Measurements from ENCODE around the gene SON. TPM values are rescaled to one million over a fixed set of nuclear protein-coding genes. Genes with fewer than 3 reads are reported as not detected.

The SON gene
- total RNA-seq, 2 experiments from 2014 or later = 420 to 438 TPM

- no peak overlapping the region for H3K4me3 ChIP-seq (ENCODE audit: low read length)
- no peaks in the 10 kb centered on the region for H3K9me3 ChIP-seq (ENCODE audit: control insufficient read depth in 1 of 2, insufficient read depth in 1 of 2, low read length in 2 of 2)
- ATAC-seq (ENCODE audit: poor library complexity) (no peak), DNase-seq (no peak)
- no peaks in the 10 kb centered on the region for H3K4me1 ChIP-seq (ENCODE audit: insufficient read depth, low read length)
- no peaks in the 10 kb centered on the region for H3K27me3 ChIP-seq (ENCODE audit: control insufficient read depth in 1 of 2, insufficient read depth in 2 of 2, low read length in 2 of 2)
- Mint-ChIP-seq H3K4me1 (ENCODE audit: low read depth) (peaks cover 42% of the 10 kb centered on the region), H3K27ac (peak overlapping the region; percentile 59), H3K36me3 (ENCODE audit: low read depth) (peaks cover 70% of the 10 kb centered on the region), H3K4me3 (no peak overlapping the region), H3K9me3 (no peaks in the 10 kb centered on the region), H3K27me3 (no peaks in the 10 kb centered on the region)
- POLR2A ChIA-PET = interaction anchor here (0.8 to 1.0 kb wide), 6 partner anchors 12 to 39 kb away, joined by 3 to 4 read pairs (median 3); partner anchors contain the start of genes GART and SON
- TF ChIP-seq CTCF (IDR thresholded peaks at IDR 0.05) = no peak
- intact Hi-C loops (cut with DNase I, micrococcal nuclease) = no loop called here
- CTCF ChIA-PET = interaction anchor here (0.9 to 1.7 kb wide), 3 partner anchors 22 to 39 kb away, joined by 3 to 4 read pairs (median 4); partner anchors contain the start of gene DONSON
- peaks cover 68% of the 10 kb centered on the region for H3K36me3 ChIP-seq (ENCODE audit: insufficient read depth, low read length)
- H3K27ac ChIP-seq (ENCODE audit: low read depth in 1 of 2, low read length in 2 of 2) = no peak overlapping the region
Observed at GRCh38 chr21:33566514-33566913, 23.7 kb downstream of the SON start.

GRCh38 chr21:33567914-33568313 is 25.1 kb downstream of the SON start:
- H3K4me1 Mint-ChIP-seq (ENCODE audit: low read depth) = peaks cover 40% of the 10 kb centered on the region
- POLR2A ChIA-PET = interaction anchor here (1.3 to 1.5 kb wide), 2 partner anchors 21 to 38 kb away, joined by 3 to 4 read pairs; partner anchors contain the start of gene DONSON
- peaks cover 72% of the 10 kb centered on the region for H3K36me3 Mint-ChIP-seq (ENCODE audit: low read depth)
- H3K27me3 ChIP-seq (ENCODE audit: control insufficient read depth in 1 of 2, insufficient read depth in 2 of 2, low read length in 2 of 2) = no peaks in the 10 kb centered on the region
- CTCF ChIA-PET = no interaction called here
- no peak overlapping the region for H3K4me3 Mint-ChIP-seq
- peak overlapping the region; percentile 59 for H3K27ac Mint-ChIP-seq
- H3K4me1 ChIP-seq (ENCODE audit: insufficient read depth, low read length) = no peaks in the 10 kb centered on the region
- intact Hi-C loops (cut with DNase I, micrococcal nuclease) = no loop called here
- no peaks in the 10 kb centered on the region for H3K9me3 ChIP-seq (ENCODE audit: control insufficient read depth in 1 of 2, insufficient read depth in 1 of 2, low read length in 2 of 2)
- H3K4me3 ChIP-seq (ENCODE audit: low read length) = no peak overlapping the region
- no peak overlapping the region for H3K27ac ChIP-seq (ENCODE audit: low read depth in 1 of 2, low read length in 2 of 2)
- TF ChIP-seq CTCF (IDR thresholded peaks at IDR 0.05) = no peak
- ATAC-seq (ENCODE audit: poor library complexity) (no peak), DNase-seq (no peak)
- H3K9me3 Mint-ChIP-seq = no peaks in the 10 kb centered on the region
- peaks cover 72% of the 10 kb centered on the region for H3K36me3 ChIP-seq (ENCODE audit: insufficient read depth, low read length)
- no peaks in the 10 kb centered on the region for H3K27me3 Mint-ChIP-seq

- Mint-ChIP-seq H3K36me3 (ENCODE audit: low read depth) (peaks cover 73% of the 10 kb centered on the region), H3K4me3 (no peak overlapping the region), H3K9me3 (no peaks in the 10 kb centered on the region), H3K27ac (peak overlapping the region; percentile 59), H3K4me1 (ENCODE audit: low read depth) (peaks cover 39% of the 10 kb centered on the region), H3K27me3 (no peaks in the 10 kb centered on the region)
- TF ChIP-seq CTCF (IDR thresholded peaks at IDR 0.05) = no peak
- intact Hi-C loops (cut with DNase I, micrococcal nuclease) = no loop called here
- Histone ChIP-seq H3K4me1 (ENCODE audit: insufficient read depth, low read length) (no peaks in the 10 kb centered on the region), H3K27me3 (ENCODE audit: control insufficient read depth in 1 of 2, insufficient read depth in 2 of 2, low read length in 2 of 2) (no peaks in the 10 kb centered on the region), H3K9me3 (ENCODE audit: control insufficient read depth in 1 of 2, insufficient read depth in 1 of 2, low read length in 2 of 2) (no peaks in the 10 kb centered on the region), H3K27ac (ENCODE audit: low read depth in 1 of 2, low read length in 2 of 2) (no peak overlapping the region), H3K36me3 (ENCODE audit: insufficient read depth, low read length) (peaks cover 72% of the 10 kb centered on the region), H3K4me3 (ENCODE audit: low read length) (no peak overlapping the region)
- CTCF ChIA-PET = no interaction called here
- ATAC-seq (ENCODE audit: poor library complexity) (no peak), DNase-seq (no peak)
- POLR2A ChIA-PET = interaction anchor here (1.3 to 1.5 kb wide), 2 partner anchors 20 to 38 kb away, joined by 3 to 4 read pairs; partner anchors contain the start of gene DONSON
Observed at GRCh38 chr21:33568448-33568847, 25.6 kb downstream of the SON start.
